Psoas muscle (tissue), 8 donors: ENCODE data around the gene OSBP2. TPM values are rescaled to one million over a fixed set of nuclear protein-coding genes. Genes with fewer than 3 reads are reported as not detected.
A peak's percentile ranks its signal among the peaks of the same experiment; 100 is the strongest.

ENCODE experiments used
- ATAC-seq, 4 donors: fragments of 200-7000 bp; cut with Tn5 transposase; one replicate each; pipeline ENCODE4 v1.9.1; 2020; ENCODE audit warnings: moderate library complexity in 3 of 4, mild to moderate bottlenecking in 2 of 4
- DNase-seq, 2 donors: peaks; one replicate each; pipeline ENCODE4 v3.0.0-alpha.2; 2020
- H3K27ac ChIP-seq: fragments of 200-600 bp; one replicate; pipeline ENCODE4 v1.8.0; 2022
- H3K27me3 ChIP-seq, 3 donors: fragments of 200-600 bp in 1 of 3; one replicate each; pipeline versions ENCODE4 v1.6.1 to v1.8.0; 2013 to 2022; ENCODE audit warnings: low read length in 2 of 3, mild to moderate bottlenecking in 2 of 3, moderate library complexity in 1 of 3; ENCODE audit not compliant: insufficient read depth in 3 of 3
- H3K36me3 ChIP-seq, 2 donors: fragments of 200-600 bp in 1 of 2; one replicate each; pipeline versions ENCODE4 v1.6.1 to v1.8.0; 2013 to 2022; ENCODE audit warnings: low read depth in 1 of 2, mild to moderate bottlenecking in 1 of 2, moderate library complexity in 1 of 2; ENCODE audit not compliant: insufficient read depth in 1 of 2
- H3K4me1 ChIP-seq: fragments of 200-600 bp; one replicate; pipeline ENCODE4 v1.8.0; 2022
- H3K4me3 ChIP-seq: fragments of 200-600 bp; one replicate; pipeline ENCODE4 v1.8.0; 2022; ENCODE audit warnings: mild to moderate bottlenecking
- H3K9me3 ChIP-seq: fragments of 200-600 bp; one replicate; pipeline ENCODE4 v1.8.0; 2022
- CTCF ChIP-seq: fragments of 200-600 bp; IDR thresholded peaks from one replicate; pipeline ENCODE4 v1.8.0; 2022; ENCODE audit warnings: antibody characterized with exemption
- WGBS, 3 donors: extraction: QIAGEN DNeasy Blood & Tissue Kit; methylation state at CpG; one replicate each; pipeline versions ENCODE4 v1.1.6 to v1.1.7; 2013; 5-methylcytosine and 5-hydroxymethylcytosine counted together
- intact Hi-C, 2 donors: fragments of 100-400 bp; cut with DNase I; formaldehyde crosslinking; loops; one replicate each; pipeline versions ENCODE4 v1.11.0 to v1.14.2; 2022
- polyA plus RNA-seq, 3 donors: library from polyadenylated mRNA; stranded (reverse); fragments of 200-250 nt; gene quantifications; one replicate each; pipeline ENCODE4 v1.2.3, GENCODE V29; 2013
- total RNA-seq, 4 donors: library from RNA; stranded (reverse); fragmentation: NEBNext Ultra II Directional in 2 of 4; extraction: Animal tissue kit (Norgen Biotek cat#: 25700) in 2 of 4; gene quantifications; one replicate each; pipeline versions ENCODE4 v1.2.1 to v1.2.4, GENCODE V29; 2021 to 2023
- donor health status: healthy with polysubstance abuse.
- donor health status: DM: no; HTN: no; CAD: no; lungs with moderate emphysema.
- donor health status: Bipolar disorder and iron deficiency.
- donor health status: healthy.
- donor health status: DM: yes; HTN: yes; CAD: no.
- donor health status: DM: no; HTN: no; CAD: no.
- donor health status: DM: no; HTN: no; CAD: no.
- donor health status: DM: yes; HTN: yes; CAD: no.

OSBP2 gene
- total and polyA plus RNA-seq, 7 donors: 0.27 to 8.2 (median 2.5) TPM

GRCh38 chr22:30801695-30802094, 107.0 kb downstream of the OSBP2 start:
- intact Hi-C loops: no loop called here
- WGBS, 3 donors: 75 to 84% (median 82%) methylated on average over 3 of the region's 3 CpGs
- ATAC-seq (no peak), DNase-seq (no peak)
- no peaks in the 10 kb centered on the region for H3K36me3 ChIP-seq
- TF ChIP-seq CTCF: no peak
- no peaks in the 10 kb centered on the region for H3K9me3 ChIP-seq
- peaks cover 0 to 4% (median 2%) of the 10 kb centered on the region in 3 donors for H3K27me3 ChIP-seq
- no peak overlapping the region for H3K27ac ChIP-seq
- H3K4me1 ChIP-seq: peaks cover 11% of the 10 kb centered on the region
- no peak overlapping the region for H3K4me3 ChIP-seq

GRCh38 chr22:30802202-30803166, 107.8 kb downstream of the OSBP2 start:
- H3K27me3 ChIP-seq: peaks cover 0 to 4% (median 2%) of the 10 kb centered on the region in 3 donors
- peaks cover 11% of the 10 kb centered on the region for H3K4me1 ChIP-seq
- H3K4me3 ChIP-seq: peak overlapping the region; percentile 47
- intact Hi-C loops: no loop called here
- H3K9me3 ChIP-seq: no peaks in the 10 kb centered on the region
- no peaks in the 10 kb centered on the region for H3K36me3 ChIP-seq
- DNase-seq (peak; percentile 89 to 90), ATAC-seq (peak; percentile 100)
- TF ChIP-seq CTCF: peak; percentile 47
- H3K27ac ChIP-seq: no peak overlapping the region
- 2 to 3% (median 2%) methylated on average over 61 to 85 of the region's 85 CpGs for WGBS, 3 donors

- Histone ChIP-seq H3K4me1 (peaks cover 11% of the 10 kb centered on the region), H3K36me3 (no peaks in the 10 kb centered on the region), H3K27me3 (peaks cover 0 to 4% (median 2%) of the 10 kb centered on the region in 3 donors), H3K4me3 (no peak overlapping the region), H3K9me3 (no peaks in the 10 kb centered on the region), H3K27ac (no peak overlapping the region)
- DNase-seq (no peak), ATAC-seq (no peak)
- TF ChIP-seq CTCF: no peak
- 80 to 84% (median 83%) methylated on average over 5 of the region's 5 CpGs for WGBS, 3 donors
- intact Hi-C loops: no loop called here
Observed at GRCh38 chr22:30803679-30804078, 109.0 kb downstream of the OSBP2 start.

- no peak for ATAC-seq
- Histone ChIP-seq H3K4me1 (peaks cover 11% of the 10 kb centered on the region), H3K9me3 (no peaks in the 10 kb centered on the region), H3K4me3 (no peak overlapping the region), H3K36me3 (no peaks in the 10 kb centered on the region), H3K27me3 (peaks cover 0 to 4% (median 0%) of the 10 kb centered on the region in 3 donors), H3K27ac (no peak overlapping the region)
- TF ChIP-seq CTCF: no peak
- 76 to 78% (median 76%) methylated on average over 5 of the region's 5 CpGs for WGBS, 3 donors
- no peak for DNase-seq
- intact Hi-C loops: no loop called here
Observed at GRCh38 chr22:30804626-30805025, 110.0 kb downstream of the OSBP2 start.
